Nephron progenitor cell (in vitro differentiated cells): Measurements from ENCODE around the gene PRSS50.
A peak's percentile ranks its signal among the peaks of the same experiment; 100 is the strongest.

Experiments used
- DNase-seq: peaks from one replicate; pipeline ENCODE4 v3.0.0; 2021
- H3K27ac Mint-ChIP-seq: 2 replicates; pipeline ENCODE4 v1.8.0; 2021; ENCODE audit warnings: mild to moderate bottlenecking, moderate library complexity, mixed read lengths
- H3K27me3 Mint-ChIP-seq: 2 replicates; pipeline ENCODE4 v1.8.0; 2021; ENCODE audit warnings: mild to moderate bottlenecking, low read depth, mixed read lengths; ENCODE audit not compliant: poor library complexity
- H3K36me3 Mint-ChIP-seq: 2 replicates; pipeline ENCODE4 v1.8.0; 2021; ENCODE audit warnings: low read depth, mixed read lengths
- H3K4me1 Mint-ChIP-seq: 2 replicates; pipeline ENCODE4 v1.8.0; 2021; ENCODE audit warnings: mixed read lengths
- H3K4me3 Mint-ChIP-seq: 2 replicates; pipeline ENCODE4 v1.8.0; 2021; ENCODE audit warnings: mild to moderate bottlenecking, moderate library complexity, mixed read lengths
- H3K9me3 Mint-ChIP-seq: 2 replicates; pipeline ENCODE4 v1.8.0; 2021; ENCODE audit warnings: mild to moderate bottlenecking, moderate library complexity, mixed read lengths
- CTCF ChIP-seq: fragments of 200-600 bp; sonication (generic); IDR thresholded peaks from 2 replicates; pipeline ENCODE4 v1.5.0; 2021; ENCODE audit warnings: antibody characterized with exemption

PRSS50 gene

GRCh38 chr3:46721009-46721408 is 3.3 kb upstream of the PRSS50 start:
- no peak for TF ChIP-seq CTCF
- H3K9me3 Mint-ChIP-seq, result no peaks in the 10 kb centered on the region

GRCh38 chr3:46719735-46720271 is 2.1 kb upstream of the PRSS50 start:
- peaks cover 15% of the 10 kb centered on the region for H3K4me1 Mint-ChIP-seq
- no peak overlapping the region for H3K4me3 Mint-ChIP-seq
- H3K27ac Mint-ChIP-seq, result no peak overlapping the region
- H3K27me3 Mint-ChIP-seq, result peaks cover 5% of the 10 kb centered on the region
- no peak for DNase-seq
- TF ChIP-seq CTCF, result no peak
- no peaks in the 10 kb centered on the region for H3K36me3 Mint-ChIP-seq
- H3K9me3 Mint-ChIP-seq, result no peaks in the 10 kb centered on the region

More at GRCh38 chr3:46721009-46721408, 3.3 kb upstream of the PRSS50 start:
- Mint-ChIP-seq H3K27me3 (peaks cover under 1% of the 10 kb centered on the region), H3K27ac (no peak overlapping the region), H3K4me1 (peaks cover 11% of the 10 kb centered on the region), H3K4me3 (no peak overlapping the region), H3K36me3 (no peaks in the 10 kb centered on the region)
- DNase-seq, result no peak

GRCh38 chr3:46719044-46719565 is 1.4 kb upstream of the PRSS50 start:
- Mint-ChIP-seq H3K4me1 (peaks cover 16% of the 10 kb centered on the region), H3K9me3 (no peaks in the 10 kb centered on the region), H3K27me3 (peaks cover 5% of the 10 kb centered on the region), H3K27ac (no peak overlapping the region), H3K36me3 (no peaks in the 10 kb centered on the region), H3K4me3 (no peak overlapping the region)
- TF ChIP-seq CTCF, result no peak
- no peak for DNase-seq

- Mint-ChIP-seq H3K9me3 (no peaks in the 10 kb centered on the region), H3K36me3 (no peaks in the 10 kb centered on the region), H3K27me3 (peaks cover 8% of the 10 kb centered on the region), H3K4me3 (no peak overlapping the region), H3K27ac (peak overlapping the region; percentile 36), H3K4me1 (peaks cover 27% of the 10 kb centered on the region)
- no peak for TF ChIP-seq CTCF
- no peak for DNase-seq
Measured at GRCh38 chr3:46716461-46717441, 918 bp downstream of the PRSS50 start.

- peaks cover 38% of the 10 kb centered on the region for H3K4me1 Mint-ChIP-seq
- H3K27ac Mint-ChIP-seq, result no peak overlapping the region
- no peaks in the 10 kb centered on the region for H3K36me3 Mint-ChIP-seq
- TF ChIP-seq CTCF, result no peak
- H3K4me3 Mint-ChIP-seq, result no peak overlapping the region
- peaks cover 8% of the 10 kb centered on the region for H3K27me3 Mint-ChIP-seq
- H3K9me3 Mint-ChIP-seq, result no peaks in the 10 kb centered on the region
- DNase-seq, result no peak
Measured at GRCh38 chr3:46715507-46716175, 2.0 kb downstream of the PRSS50 start.
